ENCODE data around the gene RSU1. TPM values are rescaled to one million over a fixed set of nuclear protein-coding genes. Genes with fewer than 3 reads are reported as not detected.

RSU1 gene
- total RNA-seq, 1 experiment from 2014 or later: 29.5 TPM

GRCh38 chr10:16544591-16544990, 272.6 kb downstream of the RSU1 start:
- Histone ChIP-seq H3K36me3 (ENCODE audit: control insufficient read depth in 1 of 2, insufficient read depth in 2 of 2, low read length in 2 of 2) (no peaks in the 10 kb centered on the region), H4K20me1 (ENCODE audit: insufficient read depth) (no peaks in the 10 kb centered on the region), H3K4me3 (replicated peaks in 1 of 2; ENCODE audit: low read depth in 1 of 2, low read length in 2 of 2) (no peak overlapping the region), H3K9ac (ENCODE audit: low read length) (no peak overlapping the region), H3K27ac (ENCODE audit: low read depth, low read length) (no peak overlapping the region), H3K9me3 (ENCODE audit: control insufficient read depth in 1 of 2, insufficient read depth in 1 of 2, low read depth in 1 of 2, low read length in 2 of 2) (no peaks in the 10 kb centered on the region), H3K79me2 (ENCODE audit: insufficient read depth, low read length) (no peaks in the 10 kb centered on the region), H3K9me2 (ENCODE audit: insufficient read depth) (no peaks in the 10 kb centered on the region), H3K4me1 (ENCODE audit: control insufficient read depth in 1 of 2, insufficient read depth in 2 of 2, low read length in 2 of 2) (no peaks in the 10 kb centered on the region), H2AFZ (ENCODE audit: low read depth, low read length, poor library complexity, severe bottlenecking) (no peak overlapping the region), H3K27me3 (ENCODE audit: insufficient read depth, low read length) (no peaks in the 10 kb centered on the region), H3K4me2 (ENCODE audit: low read length) (no peak overlapping the region)
- no TSS peak for BruUV-seq (replicated peaks)
- POLR2A ChIA-PET: no interaction called here
- no peak for TF ChIP-seq CEBPB (IDR thresholded peaks at IDR 0.05; ENCODE audit: low read depth)
- no peak for TF ChIP-seq FOSL1 (IDR thresholded peaks at IDR 0.05; ENCODE audit: low read depth)
- no peak for TF ChIP-seq POLR2AphosphoS5 (IDR thresholded peaks at IDR 0.05; ENCODE audit: low read depth, low read length)
- no peak for TF ChIP-seq ELF1 (IDR thresholded peaks at IDR 0.05; ENCODE audit: borderline replicate concordance, low read depth)
- no peak for TF ChIP-seq YY1 (IDR thresholded peaks at IDR 0.05; ENCODE audit: extremely low read depth, insufficient replicate concordance, low read depth, low read length)
- TF ChIP-seq ZNF274 (IDR thresholded peaks at IDR 0.05; ENCODE audit: low read depth, low read length): no peak
- ATAC-seq (no peak), DNase-seq (ENCODE audit: low read depth, low spot score) (no peak)
- CTCF ChIA-PET: interaction anchor here (0.7 to 1.1 kb wide), 3 partner anchors 20 to 642 kb away, joined by 3 to 4 read pairs (median 3); no protein-coding TSS in a partner anchor
- intact Hi-C loops (cut with micrococcal nuclease): loop anchor here (2.0 kb wide), 2 partner anchors 230 to 642 kb away; no protein-coding TSS in a partner anchor
- RAD21 ChIA-PET (ENCODE audit: low non-redundant PET in 1 of 2, low total read pairs in 2 of 2, uncharacterized antibody in 2 of 2, unreplicated experiment in 2 of 2): no interaction called here

- Histone ChIP-seq H3K4me3 (replicated peaks in 1 of 2; ENCODE audit: low read depth in 1 of 2, low read length in 2 of 2) (no peak overlapping the region), H3K9me3 (ENCODE audit: control insufficient read depth in 1 of 2, insufficient read depth in 1 of 2, low read depth in 1 of 2, low read length in 2 of 2) (no peaks in the 10 kb centered on the region), H3K27me3 (ENCODE audit: insufficient read depth, low read length) (no peaks in the 10 kb centered on the region), H4K20me1 (ENCODE audit: insufficient read depth) (no peaks in the 10 kb centered on the region), H3K36me3 (ENCODE audit: control insufficient read depth in 1 of 2, insufficient read depth in 2 of 2, low read length in 2 of 2) (no peaks in the 10 kb centered on the region), H2AFZ (ENCODE audit: low read depth, low read length, poor library complexity, severe bottlenecking) (no peak overlapping the region), H3K79me2 (ENCODE audit: insufficient read depth, low read length) (no peaks in the 10 kb centered on the region), H3K9me2 (ENCODE audit: insufficient read depth) (no peaks in the 10 kb centered on the region), H3K9ac (ENCODE audit: low read length) (no peak overlapping the region), H3K4me2 (ENCODE audit: low read length) (no peak overlapping the region), H3K4me1 (ENCODE audit: control insufficient read depth in 1 of 2, insufficient read depth in 2 of 2, low read length in 2 of 2) (no peaks in the 10 kb centered on the region), H3K27ac (ENCODE audit: low read depth, low read length) (no peak overlapping the region)
- intact Hi-C loops (cut with micrococcal nuclease): loop anchor here (2.0 kb wide), 2 partner anchors 229 to 641 kb away; no protein-coding TSS in a partner anchor
- ATAC-seq (no peak), DNase-seq (ENCODE audit: low read depth, low spot score) (no peak)
- ChIA-PET RAD21 (ENCODE audit: low non-redundant PET in 1 of 2, low total read pairs in 2 of 2, uncharacterized antibody in 2 of 2, unreplicated experiment in 2 of 2) (no interaction called here), CTCF (interaction anchor here (0.5 to 1.1 kb wide), 2 partner anchors 167 to 495 kb away, joined by 3 read pairs; no protein-coding TSS in a partner anchor), POLR2A (no interaction called here)
- BruUV-seq (replicated peaks): no TSS peak
- TF ChIP-seq SIN3A (IDR thresholded peaks at IDR 0.05; ENCODE audit: low read depth) (no peak), CTCF (IDR thresholded peaks at IDR 0.05 in 2 of 3, conservative IDR thresholded peaks at IDR 0.05 in 1 of 3; ENCODE audit: borderline replicate concordance in 1 of 3, insufficient read depth in 1 of 3, low read depth in 2 of 3, low read length in 2 of 3) (no peak), JUND (IDR thresholded peaks at IDR 0.05) (no peak), EZH2phosphoT487 (IDR thresholded peaks at IDR 0.05; ENCODE audit: borderline replicate concordance) (no peak), EZH2 (IDR thresholded peaks at IDR 0.05) (no peak), SP1 (IDR thresholded peaks at IDR 0.05; ENCODE audit: low read depth) (no peak), TCF7L2 (IDR thresholded peaks at IDR 0.05; ENCODE audit: borderline replicate concordance, extremely low read depth, insufficient read depth, insufficient read length) (no peak), EGR1 (IDR thresholded peaks at IDR 0.05; ENCODE audit: low read depth) (no peak), ZBTB33 (IDR thresholded peaks at IDR 0.05; ENCODE audit: extremely low read depth, insufficient replicate concordance, low read length) (no peak), POLR2A (IDR thresholded peaks at IDR 0.05; ENCODE audit: borderline replicate concordance, extremely low read depth, insufficient read depth, insufficient read length) (no peak), ZFX (IDR thresholded peaks at IDR 0.05) (no peak), YY1 (IDR thresholded peaks at IDR 0.05; ENCODE audit: extremely low read depth, insufficient replicate concordance, low read depth, low read length) (no peak), ELF1 (IDR thresholded peaks at IDR 0.05; ENCODE audit: borderline replicate concordance, low read depth) (no peak), CEBPB (IDR thresholded peaks at IDR 0.05; ENCODE audit: low read depth) (no peak)
These were observed 273.1 kb downstream of the RSU1 start for GRCh38 chr10:16544099-16544498.
